ENCODE data around the gene RASEF. TPM values are rescaled to one million over a fixed set of nuclear protein-coding genes. Genes with fewer than 3 reads are reported as not detected.

The RASEF gene
- total and polyA plus RNA-seq, 2 of the 13 experiments (the other 11 are each of a cell fraction or from before 2014, with no cell fraction given), result 0.07 TPM; not detected in 1

DNA sequence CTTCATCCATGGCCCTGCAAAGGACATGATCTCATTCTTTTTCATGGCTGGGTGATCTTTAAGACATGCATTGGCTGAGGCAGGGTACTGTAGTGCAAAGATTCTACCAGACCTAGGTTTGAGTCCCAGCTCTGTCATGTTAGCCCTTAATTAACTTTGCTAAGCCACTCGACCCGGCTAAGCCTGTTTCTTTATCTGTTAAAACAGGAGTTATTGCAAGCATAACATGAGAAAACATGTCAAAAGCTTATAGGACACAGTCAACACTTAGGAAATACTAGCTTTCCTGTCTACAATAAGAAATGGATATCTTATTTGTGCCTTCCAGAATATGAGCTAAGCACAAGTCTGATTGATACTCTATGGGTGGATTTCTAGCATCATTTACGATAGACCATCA is 92.6 kb downstream of the RASEF start:
- Histone ChIP-seq H3K27me3 (ENCODE audit: control insufficient read depth in 1 of 2, insufficient read depth in 2 of 2, low read length in 2 of 2) (no peaks in the 10 kb centered on the region; a peak in 1 of 5 replicates), H3K9ac (ENCODE audit: insufficient read depth, low read depth, low read length) (no peak overlapping the region), H3K4me2 (ENCODE audit: low read depth, low read length) (no peak overlapping the region), H3K9me3 (ENCODE audit: low read length) (no peaks in the 10 kb centered on the region), H3K27ac (ENCODE audit: extremely low read length, insufficient read depth, low read length) (no peak overlapping the region), H3K36me3 (replicated peaks in 1 of 2; ENCODE audit: control insufficient read depth in 1 of 2, insufficient read depth in 2 of 2, low read length in 2 of 2) (no peaks in the 10 kb centered on the region), H4K20me1 (ENCODE audit: insufficient read depth, low read length) (no peaks in the 10 kb centered on the region), H3K79me2 (ENCODE audit: insufficient read depth, low read length) (no peaks in the 10 kb centered on the region), H3K4me1 (ENCODE audit: insufficient read depth, low read length) (no peaks in the 10 kb centered on the region), H2AFZ (ENCODE audit: low read length) (no peak overlapping the region), H3K4me3 (replicated peaks in 1 of 3; ENCODE audit: insufficient read depth in 1 of 3, low read depth in 2 of 3, low read length in 3 of 3) (no peak overlapping the region)
- POLR2A ChIA-PET, result no interaction called here
- ATAC-seq (no peak), FAIRE-seq (no peak), DNase-seq (ENCODE audit: low spot score) (no peak)
- CTCF ChIA-PET (ENCODE audit: low intra/inter-chr PET ratio, low total read pairs), result no interaction called here
- in situ Hi-C loops (cut with HindIII; ENCODE audit: extremely low pct_ligation_motif_present, low pct_unique_long_range_greater_than_20kb), result loop anchor here (25.0 kb wide), 1 partner anchor 1258 kb away; no protein-coding TSS in a partner anchor
- no TSS peak for BruUV-seq (replicated peaks)
- TF ChIP-seq ZNF740 (CRISPR knock-in tag; IDR thresholded peaks at IDR 0.05) (no peak), MAFF (IDR thresholded peaks at IDR 0.05; ENCODE audit: low read depth, low read length) (no peak), SNAI1 (CRISPR knock-in tag; IDR thresholded peaks at IDR 0.05; ENCODE audit: borderline replicate concordance) (no peak), ZNF790 (CRISPR knock-in tag; IDR thresholded peaks at IDR 0.05; ENCODE audit: borderline replicate concordance) (no peak), ZNF572 (CRISPR knock-in tag; IDR thresholded peaks at IDR 0.05) (no peak), HIC2 (CRISPR knock-in tag; IDR thresholded peaks at IDR 0.05; ENCODE audit: low read depth) (no peak), THAP11 (CRISPR knock-in tag; IDR thresholded peaks at IDR 0.05) (no peak), IRF9 (CRISPR knock-in tag; IDR thresholded peaks at IDR 0.05; ENCODE audit: borderline replicate concordance) (no peak), KMT2A (CRISPR knock-in tag; IDR thresholded peaks at IDR 0.05) (no peak), ZNF329 (CRISPR knock-in tag; IDR thresholded peaks at IDR 0.05; ENCODE audit: low read depth) (no peak), ZNF589 (CRISPR knock-in tag; conservative IDR thresholded peaks at IDR 0.05) (no peak), HDAC2 (CRISPR knock-in tag; IDR thresholded peaks at IDR 0.05) (no peak), RARA (CRISPR knock-in tag; IDR thresholded peaks at IDR 0.05) (no peak)
- TF ChIP-seq, protein P1, sequence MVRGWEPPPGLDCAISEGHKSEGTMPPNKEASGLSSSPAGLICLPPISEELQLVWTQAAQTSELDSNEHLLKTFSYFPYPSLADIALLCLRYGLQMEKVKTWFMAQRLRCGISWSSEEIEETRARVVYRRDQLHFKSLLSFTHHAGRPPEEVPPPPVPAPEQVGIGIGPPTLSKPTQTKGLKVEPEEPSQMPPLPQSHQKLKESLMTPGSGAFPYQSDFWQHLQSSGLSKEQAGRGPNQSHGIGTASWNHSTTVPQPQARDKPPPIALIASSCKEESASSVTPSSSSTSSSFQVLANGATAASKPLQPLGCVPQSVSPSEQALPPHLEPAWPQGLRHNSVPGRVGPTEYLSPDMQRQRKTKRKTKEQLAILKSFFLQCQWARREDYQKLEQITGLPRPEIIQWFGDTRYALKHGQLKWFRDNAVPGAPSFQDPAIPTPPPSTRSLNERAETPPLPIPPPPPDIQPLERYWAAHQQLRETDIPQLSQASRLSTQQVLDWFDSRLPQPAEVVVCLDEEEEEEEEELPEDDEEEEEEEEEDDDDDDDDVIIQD (CRISPR knock-in tag; IDR thresholded peaks at IDR 0.05; ENCODE audit: low read depth), result no peak
- intact Hi-C loops (cut with micrococcal nuclease; ENCODE audit: unreplicated experiment), result no loop called here
- WGBS (ENCODE audit: low lambda C conversion rate), result 0% methylated on average over 3 of the region's 3 CpGs

Measured in HepG2 (cell line).